HG03175 (cell line): ENCODE results near the gene SREBF1.

Source experiments
- ATAC-seq: cut with Tn5 transposase; IDR thresholded peaks from one replicate; pipeline ENCODE4 v1.9.1; 2021; ENCODE audit warnings: mild to moderate bottlenecking, moderate library complexity; ENCODE audit not compliant: unreplicated experiment

The SREBF1 gene

DNA sequence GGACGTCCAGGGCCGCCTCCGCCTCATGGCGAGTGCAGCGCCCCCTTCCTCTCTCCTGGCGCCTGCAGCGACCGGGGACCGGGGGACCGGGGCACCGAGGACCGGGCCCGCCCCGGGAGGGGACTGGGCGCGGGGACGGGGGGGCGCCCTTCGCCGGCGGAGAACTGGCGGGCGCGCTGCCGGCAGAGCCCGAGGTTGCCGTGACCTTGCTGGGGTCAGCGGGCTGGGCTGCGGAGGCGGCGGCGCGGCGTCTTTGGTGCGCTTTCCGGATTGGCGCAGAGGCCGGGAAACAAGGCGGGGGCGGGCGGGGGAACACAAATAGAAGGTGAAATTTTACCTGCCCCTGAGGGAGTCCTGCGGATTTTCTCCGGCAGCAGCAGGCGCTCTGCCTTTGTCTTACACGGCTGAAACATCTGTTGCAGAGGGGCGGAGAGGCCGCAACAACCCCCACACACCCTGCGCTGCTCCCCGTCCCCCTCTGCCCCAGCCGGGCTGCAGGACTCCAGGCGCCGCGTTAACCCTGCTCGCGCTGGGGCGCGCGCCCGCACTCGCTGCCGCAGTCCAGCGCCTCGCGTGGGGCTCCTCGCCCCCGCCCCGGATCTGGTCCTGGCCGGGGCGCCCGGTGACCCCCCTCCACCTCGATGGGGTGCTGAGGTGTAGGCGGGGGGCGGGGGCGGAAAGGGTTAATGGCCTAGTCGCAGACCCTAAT, 53.5 kb downstream of the SREBF1 start:
- ATAC-seq: peak; percentile 44

DNA sequence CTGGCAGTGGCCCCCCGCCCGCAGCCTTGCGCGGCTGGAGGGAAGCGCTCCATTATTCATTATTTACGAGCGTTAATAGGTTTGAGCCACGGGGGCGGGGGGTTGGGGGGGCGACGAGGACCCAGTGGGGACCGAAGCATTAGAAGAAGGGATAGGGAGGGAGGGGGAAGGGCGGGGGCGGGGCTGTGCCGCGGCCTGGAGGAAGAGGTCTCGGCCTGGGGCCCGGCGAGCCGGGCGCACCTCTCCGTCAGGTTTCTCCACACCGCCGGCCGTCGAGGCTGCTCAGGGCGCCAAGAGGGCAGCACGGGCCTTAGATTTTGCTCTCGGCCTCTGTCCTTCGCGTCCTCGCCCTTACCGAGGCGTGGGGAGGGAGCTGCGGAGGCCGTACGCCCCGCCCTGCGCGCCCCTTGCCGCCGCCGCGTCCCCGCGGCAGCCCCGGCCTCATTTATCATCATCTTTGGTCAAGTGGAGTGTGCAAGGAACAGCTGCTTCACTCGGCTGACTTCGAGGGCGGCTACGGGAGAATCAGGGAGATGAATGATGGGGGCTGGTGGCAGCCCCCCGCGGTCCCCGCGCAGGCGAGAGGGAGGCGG, 54.2 kb downstream of the SREBF1 start:
- peak; percentile 3 for ATAC-seq

DNA sequence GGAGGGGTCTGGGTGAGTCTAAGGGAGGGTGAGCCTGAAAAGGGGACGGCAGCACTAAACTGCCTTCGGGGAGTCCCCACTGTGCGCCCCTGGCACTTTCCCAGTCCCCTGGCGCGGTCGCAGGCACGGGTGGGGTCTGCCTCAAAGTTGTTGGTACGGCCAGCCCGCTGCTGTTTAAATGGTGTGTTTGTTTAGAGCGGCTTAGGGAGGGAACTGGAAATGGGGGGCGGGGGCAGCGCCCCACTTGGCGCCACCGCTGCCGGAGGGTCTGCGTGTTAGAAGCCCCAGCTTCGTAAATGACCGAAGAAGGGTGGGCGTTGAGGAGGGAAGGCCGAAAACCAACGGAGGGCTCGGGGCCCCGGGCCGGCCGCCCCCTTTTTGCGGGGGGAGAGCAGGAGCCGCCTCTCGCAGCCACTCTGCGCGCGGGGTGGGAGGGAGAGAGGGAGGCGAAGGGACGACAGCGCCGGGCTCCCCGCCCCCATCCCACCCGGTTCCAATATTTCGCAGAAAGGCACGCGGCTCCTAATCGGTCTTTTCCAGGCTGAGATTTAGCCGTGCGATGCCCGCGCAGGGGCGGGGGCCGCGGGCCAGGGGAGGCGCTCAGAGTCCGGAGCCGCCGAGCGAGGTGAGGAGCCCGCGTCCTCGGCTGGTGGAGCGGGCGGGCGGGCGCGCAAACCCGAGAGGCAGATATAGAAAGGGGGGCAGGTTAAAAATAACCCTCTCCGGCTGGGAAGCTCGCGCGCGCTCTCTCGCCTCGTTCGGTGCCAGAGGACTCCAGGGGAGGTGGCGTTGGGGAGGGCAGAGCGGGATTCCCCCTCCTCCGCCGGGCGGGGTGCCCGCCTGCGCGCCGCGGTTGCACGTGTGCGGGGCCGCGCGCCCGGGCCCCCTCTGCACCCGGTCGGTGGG, 54.9 kb downstream of the SREBF1 start:
- no peak for ATAC-seq

DNA sequence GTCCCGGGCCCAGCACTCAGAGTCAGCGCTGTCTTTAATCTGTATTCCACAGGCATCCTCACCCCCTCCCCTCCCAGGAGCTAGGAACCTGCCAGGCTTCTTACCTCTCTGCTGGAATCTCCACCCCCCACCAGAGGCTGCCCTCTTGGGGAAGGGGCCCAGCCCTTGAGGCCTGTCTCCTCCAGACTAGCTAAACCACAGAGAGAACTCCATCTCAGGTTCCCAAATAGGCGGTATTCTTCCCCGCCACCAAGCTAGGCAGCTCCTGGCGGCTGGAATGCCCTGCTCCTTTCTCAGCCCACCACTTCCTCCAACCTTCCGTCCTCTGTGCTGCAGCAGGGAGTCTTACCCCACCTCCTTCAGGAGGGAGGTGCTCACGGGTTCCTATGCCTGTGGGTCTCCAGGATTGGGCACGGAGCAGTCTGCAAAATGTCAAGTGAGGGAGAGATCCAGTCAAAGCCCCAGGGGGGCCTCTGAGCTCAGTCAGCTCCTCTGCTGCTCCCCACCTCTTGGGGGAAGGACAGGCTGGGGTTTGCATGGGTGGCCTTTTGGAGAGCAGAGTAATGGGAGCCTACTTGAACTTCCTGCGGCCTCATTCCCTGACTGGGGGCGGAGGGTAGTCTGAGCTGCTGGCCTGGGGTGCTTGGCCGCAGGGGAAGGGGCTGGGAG, 55.7 kb downstream of the SREBF1 start:
- ATAC-seq: no peak

DNA sequence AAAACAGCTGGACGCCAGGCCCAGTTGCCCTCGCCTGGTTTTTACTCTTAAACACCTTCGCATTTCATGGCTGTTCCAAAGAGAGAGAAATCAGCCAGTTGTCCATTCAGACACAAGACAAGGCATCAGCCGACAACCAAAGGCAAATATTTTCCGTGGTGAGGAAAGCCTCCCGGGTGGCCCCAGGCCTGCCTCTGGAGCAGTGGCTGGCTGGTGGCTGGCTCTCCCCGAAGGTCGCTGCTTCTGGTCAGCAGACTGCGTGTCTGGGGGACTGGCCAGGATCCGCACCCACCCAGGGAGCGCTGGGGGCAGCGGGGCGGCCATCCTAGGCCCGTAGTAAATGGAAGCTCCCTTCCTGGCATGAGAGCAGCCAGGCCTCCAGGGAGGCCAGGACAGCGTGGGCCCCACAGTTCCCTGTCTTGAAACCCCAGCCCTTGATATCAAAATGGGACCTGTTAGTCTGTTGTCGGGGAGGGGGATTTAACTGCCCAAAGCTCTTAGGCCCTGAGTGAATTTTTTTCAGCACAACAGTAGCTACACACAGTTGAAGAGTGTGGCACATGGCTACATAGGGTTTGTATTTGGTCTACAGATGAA, 57.7 kb downstream of the SREBF1 start:
- ATAC-seq: no peak

DNA sequence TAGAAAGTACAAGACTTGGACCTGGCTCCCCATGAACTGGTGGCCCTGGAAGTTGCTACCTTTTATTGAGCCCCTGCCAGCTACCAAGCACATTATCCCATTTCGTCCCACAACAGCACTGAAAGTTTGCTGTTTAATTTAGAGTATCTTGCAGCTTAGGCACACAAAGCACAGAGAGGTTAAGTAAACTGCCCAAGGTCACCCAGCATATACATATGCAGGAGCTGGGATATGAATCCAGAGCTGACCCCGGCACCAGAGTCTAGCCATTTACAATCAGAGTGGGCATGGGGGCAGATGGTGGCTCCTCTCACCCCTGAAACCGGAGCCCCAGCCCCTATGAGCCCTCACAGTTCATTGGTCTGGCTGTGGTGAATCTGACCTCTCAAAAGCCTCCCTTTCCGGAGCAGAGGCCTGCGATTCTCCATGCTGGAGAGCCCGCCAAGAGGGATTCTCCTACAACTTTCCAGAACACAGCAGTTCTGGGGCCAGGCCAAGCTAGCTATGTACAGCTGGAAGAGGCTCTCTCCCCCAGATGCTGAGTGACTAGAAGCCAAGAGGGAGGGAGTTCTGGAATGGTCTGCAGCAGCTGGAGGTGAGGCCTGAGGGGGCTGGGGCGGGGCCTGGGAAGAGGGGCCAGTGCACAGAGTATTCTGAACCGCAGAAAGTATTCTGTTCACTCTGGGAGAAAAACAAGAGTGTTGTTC, 58.3 kb downstream of the SREBF1 start:
- no peak for ATAC-seq

DNA sequence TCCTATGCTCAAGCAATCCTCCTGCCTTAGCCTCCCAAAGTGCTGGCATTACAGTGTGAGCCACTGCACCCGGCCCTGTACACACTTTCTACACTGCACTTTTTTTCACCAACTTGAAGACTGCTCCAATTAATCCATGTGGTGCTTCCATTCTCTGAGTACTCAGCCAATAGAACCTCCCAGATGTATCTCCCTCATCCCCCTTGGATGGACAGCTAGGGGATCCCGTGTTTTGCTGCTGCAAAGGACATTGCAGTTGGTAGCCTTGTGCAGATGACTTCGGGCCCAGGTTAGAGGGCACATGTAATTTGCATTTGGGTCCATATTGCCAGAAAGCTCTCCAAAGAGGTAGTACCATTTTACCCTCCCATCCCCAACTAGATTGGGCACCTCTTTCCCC, 59.9 kb downstream of the SREBF1 start:
- ATAC-seq: no peak

DNA sequence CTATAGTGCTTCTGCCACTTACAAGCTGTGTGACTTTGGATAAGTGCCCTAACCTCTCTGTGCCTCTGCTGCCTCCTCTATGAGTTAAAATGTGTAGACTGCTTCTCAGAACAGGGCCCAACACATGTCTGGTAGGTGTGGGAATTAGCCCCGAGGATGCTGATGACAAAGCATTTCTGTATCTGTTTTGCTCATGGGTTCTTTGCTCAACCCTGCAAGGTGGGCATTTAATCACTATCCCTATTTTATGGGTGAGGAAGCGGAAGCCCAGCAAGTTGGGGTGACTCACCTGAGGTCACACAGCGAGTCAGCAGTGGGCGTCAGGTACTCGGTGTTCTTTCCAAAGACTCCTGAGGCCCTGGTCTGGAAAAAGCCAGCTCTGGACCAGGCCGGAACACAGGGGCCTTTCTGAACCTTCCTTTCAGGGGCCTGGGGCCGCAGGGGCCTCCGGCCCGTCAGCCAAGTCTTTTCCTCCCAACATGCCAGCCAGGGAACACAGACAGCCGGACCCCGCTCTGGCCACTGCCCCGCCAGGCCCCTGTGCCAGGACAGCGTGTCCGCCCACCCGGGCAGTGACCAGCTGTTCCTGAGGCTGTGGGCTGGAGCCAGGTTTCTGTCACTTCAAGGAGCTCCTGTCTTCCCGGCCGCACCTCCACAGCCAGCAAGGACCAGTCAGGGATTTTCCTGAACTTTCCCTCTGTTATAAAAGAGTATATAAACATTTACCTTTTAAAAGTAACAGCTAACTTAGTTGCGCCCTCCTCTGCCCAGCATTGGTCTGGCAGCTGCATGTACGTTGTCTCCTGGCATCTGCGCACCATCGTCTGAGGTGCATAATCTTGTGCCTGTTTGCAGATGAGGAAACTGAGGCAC, 62.5 kb downstream of the SREBF1 start:
- ATAC-seq: no peak

DNA sequence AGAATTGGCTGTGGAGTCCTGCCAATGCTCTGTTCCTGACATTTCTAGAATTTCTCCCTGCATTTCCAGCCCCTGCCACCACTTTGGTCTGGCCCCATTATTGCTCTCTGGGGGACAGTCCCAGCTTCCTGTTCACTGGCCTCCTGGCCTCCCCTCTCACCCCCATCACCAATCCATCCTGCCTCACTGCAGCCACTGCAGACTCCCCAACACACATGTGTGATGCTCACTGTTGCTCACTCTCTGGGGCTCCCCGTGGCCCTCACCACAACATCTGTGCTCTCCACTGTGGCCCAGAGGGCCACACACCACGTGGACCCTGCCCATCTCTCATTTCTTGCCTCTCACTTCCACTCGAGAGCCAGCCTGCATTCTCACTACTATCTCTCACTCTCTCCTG, 64.6 kb downstream of the SREBF1 start:
- no peak for ATAC-seq

DNA sequence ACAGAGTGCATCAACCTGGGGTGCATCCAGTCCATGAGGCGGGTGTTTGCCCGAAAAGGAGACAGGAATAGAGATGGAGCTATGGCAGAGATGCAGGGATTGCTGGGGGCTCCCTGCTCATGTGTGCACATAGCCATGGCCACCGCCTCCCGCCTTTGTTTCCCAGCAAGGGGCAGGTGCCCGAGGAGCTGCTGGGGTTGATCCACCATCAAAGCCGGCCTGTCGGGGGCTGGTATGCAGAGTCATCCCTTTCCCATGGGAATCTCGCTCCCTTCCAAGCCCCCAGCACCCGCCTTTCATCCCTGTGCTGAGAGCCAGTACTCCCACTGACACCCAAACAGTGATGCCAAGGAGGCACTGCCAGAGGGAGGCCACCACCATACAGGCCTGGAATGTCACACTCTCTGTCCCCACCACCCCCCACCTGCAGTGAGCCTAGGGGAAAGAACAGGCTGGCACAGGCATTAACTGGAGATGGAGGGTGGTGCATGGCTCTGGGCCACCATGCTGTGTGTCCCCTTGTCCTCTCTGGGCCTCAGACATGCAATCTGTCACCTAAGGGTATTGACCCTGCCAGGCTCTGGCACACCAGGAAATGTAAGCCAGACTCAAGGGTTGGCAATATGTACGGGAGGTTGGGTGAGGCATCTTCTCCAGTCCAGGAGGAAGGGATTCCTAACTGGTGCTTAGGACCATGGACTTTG, 65.1 kb downstream of the SREBF1 start:
- ATAC-seq: no peak

DNA sequence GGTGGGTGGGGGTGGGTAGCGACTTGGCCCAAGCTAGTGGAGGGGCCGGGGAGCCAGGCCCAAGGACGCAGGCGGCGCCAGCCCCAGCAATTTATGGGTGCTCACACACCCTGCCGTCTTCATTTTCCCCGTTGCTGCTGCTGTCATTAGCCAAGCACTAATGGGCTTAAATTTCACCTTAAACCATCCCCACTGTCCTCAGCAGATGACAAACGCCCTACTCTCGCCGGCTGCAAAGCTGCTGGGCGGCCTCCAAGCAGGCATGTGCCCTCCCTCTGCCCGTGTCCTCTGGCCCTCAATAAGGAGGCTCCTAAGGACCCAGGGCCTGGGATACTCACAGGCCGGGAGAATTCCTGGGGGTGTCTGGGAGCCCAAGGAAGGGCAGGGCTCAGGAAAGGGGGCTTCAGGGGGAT, 66.1 kb downstream of the SREBF1 start:
- ATAC-seq: no peak

DNA sequence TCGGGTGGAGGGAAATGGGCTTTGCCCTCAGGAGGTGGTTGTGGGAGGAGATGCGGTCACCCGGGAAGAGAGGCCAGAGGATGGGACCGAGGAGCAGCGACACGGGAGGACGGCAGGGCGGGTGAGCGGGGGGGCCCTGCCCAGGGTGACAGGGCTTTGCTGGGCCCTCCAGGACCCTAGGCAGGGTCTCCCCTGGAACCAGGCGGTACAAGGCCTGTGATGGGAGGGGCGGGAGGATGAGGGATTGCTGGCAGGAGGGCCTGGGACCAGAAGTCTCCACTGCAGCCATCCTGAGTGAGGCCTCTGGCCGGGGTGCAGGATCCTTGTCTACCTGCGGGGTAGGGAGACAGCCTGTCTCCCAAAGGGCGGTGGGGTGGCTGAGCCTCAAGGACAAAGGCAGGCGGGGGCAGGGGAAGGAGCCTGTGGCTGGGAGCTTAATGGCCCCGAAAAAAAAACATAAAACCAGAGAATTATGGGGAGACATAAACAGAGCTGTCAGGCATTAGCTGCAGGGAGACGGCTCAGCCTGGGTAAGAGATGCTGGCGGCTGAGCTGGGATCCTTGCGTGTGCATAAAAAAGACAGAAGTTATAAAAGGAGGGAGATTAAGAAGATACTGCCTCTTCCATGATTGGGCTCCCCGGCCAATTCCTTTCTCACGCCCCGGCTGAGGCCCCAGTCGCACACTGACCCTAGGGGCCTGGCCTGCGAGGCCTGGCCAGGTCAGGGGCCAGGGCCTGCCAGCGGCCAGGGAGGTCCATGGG, 66.7 kb downstream of the SREBF1 start:
- no peak for ATAC-seq

DNA sequence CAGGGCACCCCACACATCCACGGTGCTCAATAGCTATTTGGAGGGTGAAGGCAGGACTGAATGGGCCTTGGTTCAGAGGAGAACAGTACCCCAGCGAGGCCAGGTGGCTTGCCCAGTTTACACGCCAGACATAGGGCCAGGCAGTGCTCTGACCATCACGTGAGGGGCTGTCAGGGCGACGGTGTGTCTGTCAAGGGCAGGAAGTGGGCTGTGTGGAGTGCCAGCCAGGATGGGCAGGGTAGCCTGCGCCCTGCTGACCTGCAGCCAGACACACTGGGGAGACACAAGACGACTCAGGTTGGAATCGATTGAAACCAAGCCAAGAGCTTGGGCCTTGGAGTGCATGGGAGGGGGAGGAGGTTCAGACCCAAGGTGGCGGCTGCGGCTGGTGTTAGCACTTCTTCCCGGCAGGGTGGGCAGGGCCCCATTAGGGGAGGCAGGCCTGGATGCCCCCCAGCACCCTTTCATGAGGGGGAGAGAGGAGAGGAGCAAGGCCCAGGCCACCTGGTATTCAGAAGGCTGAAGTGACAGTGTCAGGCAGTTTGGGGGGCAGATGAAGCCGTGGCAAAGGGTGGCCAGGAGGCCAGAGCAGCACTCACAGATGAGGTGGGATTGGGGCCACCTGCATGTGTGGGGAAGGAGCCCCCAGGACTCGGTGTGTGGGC, 68.2 kb downstream of the SREBF1 start:
- ATAC-seq: no peak

DNA sequence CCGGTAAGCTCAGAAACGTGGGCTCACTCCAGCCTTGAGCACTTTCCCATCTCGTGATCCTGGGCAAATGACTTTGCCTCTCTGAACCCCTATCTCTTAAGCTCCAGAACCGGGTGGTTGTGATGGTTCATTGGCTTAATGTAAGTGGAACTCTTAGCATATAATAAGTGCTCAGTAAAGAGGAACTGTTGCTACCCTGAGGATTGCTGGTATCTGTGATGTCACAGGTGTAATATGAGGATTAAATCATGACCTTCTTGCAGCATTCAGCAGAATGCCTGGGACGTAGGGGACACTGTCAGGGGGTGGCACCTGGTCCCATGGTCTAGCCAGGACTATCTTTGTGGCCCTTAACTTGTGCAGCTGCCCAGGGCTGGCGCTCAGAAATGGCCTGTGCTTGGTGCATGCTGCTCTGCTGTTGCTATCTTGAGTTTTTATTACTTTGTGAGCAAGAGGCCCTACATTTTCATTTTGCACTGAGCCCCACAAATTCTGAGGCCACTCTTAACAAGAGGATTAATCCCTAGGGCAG, 68.8 kb downstream of the SREBF1 start:
- ATAC-seq: no peak

DNA sequence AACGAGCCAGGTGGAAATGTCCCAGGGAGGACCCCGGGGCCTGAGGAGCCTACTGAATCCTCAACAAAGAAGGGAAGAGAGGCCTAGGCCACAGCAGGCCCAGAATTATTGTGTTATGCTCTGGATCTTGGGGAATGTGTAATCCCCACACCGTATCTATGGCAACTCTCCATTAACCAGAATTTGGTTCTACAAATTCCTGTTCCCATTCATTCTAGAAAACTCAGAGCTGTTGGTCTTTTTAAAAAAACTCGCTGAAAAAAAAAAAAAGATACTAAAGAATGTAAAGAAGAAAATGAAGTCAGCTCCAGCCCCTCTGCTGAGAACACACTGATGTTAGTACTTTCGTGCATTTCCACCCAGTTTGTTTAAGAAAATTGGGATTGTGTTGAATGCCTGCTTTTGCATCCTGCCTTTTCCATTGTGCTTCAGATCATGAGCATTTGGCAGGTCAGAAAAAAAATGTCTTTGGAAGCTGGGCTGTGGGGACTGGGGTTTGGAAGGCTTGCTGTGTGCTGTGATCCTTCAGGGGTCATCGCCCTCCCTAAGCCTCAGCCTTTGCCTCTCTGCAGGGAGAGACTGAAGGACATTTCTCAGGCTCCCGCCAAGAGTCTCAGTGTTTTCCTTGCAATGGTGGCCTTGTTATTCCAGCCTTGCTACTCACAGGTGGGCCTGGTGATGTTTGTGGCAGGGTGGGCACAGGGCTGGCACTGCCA, 69.5 kb downstream of the SREBF1 start:
- no peak for ATAC-seq

DNA sequence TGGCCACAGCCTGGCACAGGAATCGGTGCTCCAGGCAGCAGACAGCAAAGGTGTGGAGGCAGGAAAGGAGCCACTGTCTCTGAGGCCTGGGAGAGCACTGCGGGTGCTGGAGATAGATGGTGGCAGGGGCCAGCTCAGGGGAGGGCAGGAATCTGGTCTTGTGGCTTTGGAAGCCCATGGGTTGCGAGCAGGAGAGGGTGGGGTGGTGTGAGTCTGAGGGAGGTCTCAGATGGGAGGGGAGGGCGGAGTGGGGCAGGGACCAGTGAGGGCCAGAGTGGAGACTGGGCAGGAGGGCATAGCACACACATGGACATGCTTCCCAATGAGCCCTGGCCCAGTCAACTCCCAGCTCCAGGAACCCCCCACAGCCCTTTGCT, 70.1 kb downstream of the SREBF1 start:
- ATAC-seq: no peak
